ENCODE measurements around the gene BARD1.
"Not testable (repeated sequence)": the region's sequence is repeated elsewhere in the genome, so short reads cannot be mapped to it uniquely, and the experiment has no call there.

The BARD1 gene

DNA sequence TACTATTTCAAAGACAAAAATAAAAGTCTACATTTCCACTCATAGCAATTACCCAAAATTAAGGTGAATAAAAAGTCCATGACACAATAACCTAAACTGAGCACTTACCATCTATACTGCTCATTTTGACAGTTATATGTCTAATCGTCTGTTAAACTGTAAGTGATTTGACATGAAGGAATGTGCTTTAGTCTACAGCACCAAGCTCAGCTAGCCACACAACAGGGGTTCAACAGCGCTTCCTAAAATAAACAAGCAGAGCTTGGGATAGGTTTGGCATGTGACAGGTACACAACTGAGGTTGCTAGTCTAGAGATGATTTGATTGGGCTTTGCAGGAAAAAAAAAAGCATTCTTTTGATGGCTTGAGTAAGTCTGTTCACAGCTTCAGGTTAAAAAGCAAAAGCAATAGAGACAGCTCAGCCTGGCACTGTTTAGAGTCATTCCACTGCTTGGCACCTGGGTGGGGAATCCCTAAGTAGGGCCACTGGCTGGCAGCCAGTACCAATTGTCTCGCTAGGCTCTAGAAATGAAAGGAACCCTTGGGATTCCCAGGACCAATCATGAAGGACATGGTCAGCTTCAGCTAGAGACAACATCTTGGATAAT is 78.6 kb downstream of the BARD1 start:
- Histone ChIP-seq H2AFZ (ENCODE audit: low read length) (no peak overlapping the region), H4K20me1 (ENCODE audit: insufficient read depth, low read length) (no peaks in the 10 kb centered on the region), H3K27ac (ENCODE audit: low read depth, low read length, poor library complexity, severe bottlenecking) (no peak overlapping the region), H3K4me3 (ENCODE audit: low read depth, low read length, poor library complexity, severe bottlenecking) (no peak overlapping the region), H3K4me2 (ENCODE audit: low read length) (no peak overlapping the region), H3K9me2 (ENCODE audit: low read depth, low read length) (no peaks in the 10 kb centered on the region), H3K27me3 (ENCODE audit: insufficient read depth, low read length) (no peaks in the 10 kb centered on the region), H3K79me2 (ENCODE audit: insufficient read depth, low read length) (no peaks in the 10 kb centered on the region), H3K36me3 (ENCODE audit: insufficient read depth, low read length) (peaks cover 76% of the 10 kb centered on the region), H3K9ac (ENCODE audit: low read length) (no peak overlapping the region), H3K4me1 (ENCODE audit: insufficient read depth, low read length, severe bottlenecking) (no peaks in the 10 kb centered on the region), H3K9me3 (ENCODE audit: low read length) (no peaks in the 10 kb centered on the region), H3F3A (ENCODE audit: insufficient read depth, low read length) (no peaks in the 10 kb centered on the region)
- TF ChIP-seq EZH2 (IDR thresholded peaks at IDR 0.05; ENCODE audit: borderline replicate concordance, low read length) (no peak), CTCF (IDR thresholded peaks at IDR 0.05; ENCODE audit: low read length) (no peak)

DNA sequence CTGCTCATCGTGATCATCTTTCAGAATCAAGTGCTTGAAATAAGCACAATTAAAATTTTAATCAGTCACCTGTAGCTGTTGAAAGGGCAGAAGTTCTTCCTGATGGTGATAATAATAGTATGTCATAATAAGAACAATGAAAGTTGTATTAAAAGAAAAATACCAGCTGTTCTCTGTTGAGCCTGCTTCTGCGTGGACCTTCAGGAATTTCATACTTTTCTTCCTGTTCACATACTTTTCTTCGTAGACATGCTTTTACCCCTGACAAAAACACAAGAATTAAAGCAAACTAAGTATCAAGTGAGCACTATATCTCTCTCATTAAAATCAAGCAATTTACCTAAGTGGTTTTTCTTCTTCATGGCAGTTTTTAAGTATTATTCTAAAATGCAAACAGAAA is 79.2 kb downstream of the BARD1 start:
- H3F3A ChIP-seq (ENCODE audit: insufficient read depth, low read length), result no peaks in the 10 kb centered on the region
- H3K4me3 ChIP-seq (ENCODE audit: low read depth, low read length, poor library complexity, severe bottlenecking), result no peak overlapping the region
- H4K20me1 ChIP-seq (ENCODE audit: insufficient read depth, low read length), result no peaks in the 10 kb centered on the region
- H3K9ac ChIP-seq (ENCODE audit: low read length), result no peak overlapping the region
- peaks cover 77% of the 10 kb centered on the region for H3K36me3 ChIP-seq (ENCODE audit: insufficient read depth, low read length)
- H3K79me2 ChIP-seq (ENCODE audit: insufficient read depth, low read length), result no peaks in the 10 kb centered on the region
- no peaks in the 10 kb centered on the region for H3K27me3 ChIP-seq (ENCODE audit: insufficient read depth, low read length)
- H3K27ac ChIP-seq (ENCODE audit: low read depth, low read length, poor library complexity, severe bottlenecking), result no peak overlapping the region
- no peak overlapping the region for H3K4me2 ChIP-seq (ENCODE audit: low read length)
- TF ChIP-seq CTCF (IDR thresholded peaks at IDR 0.05; ENCODE audit: low read length) (no peak), EZH2 (IDR thresholded peaks at IDR 0.05; ENCODE audit: borderline replicate concordance, low read length) (no peak)
- H3K4me1 ChIP-seq (ENCODE audit: insufficient read depth, low read length, severe bottlenecking), result no peaks in the 10 kb centered on the region
- no peak overlapping the region for H2AFZ ChIP-seq (ENCODE audit: low read length)
- H3K9me3 ChIP-seq (ENCODE audit: low read length), result no peaks in the 10 kb centered on the region
- H3K9me2 ChIP-seq (ENCODE audit: low read depth, low read length), result no peaks in the 10 kb centered on the region

GRCh38 chr2:214724741-214725140 is 84.7 kb downstream of the BARD1 start:
- Histone ChIP-seq H3K79me2 (ENCODE audit: insufficient read depth, low read length) (no peaks in the 10 kb centered on the region), H4K20me1 (ENCODE audit: insufficient read depth, low read length) (no peaks in the 10 kb centered on the region), H3K36me3 (ENCODE audit: insufficient read depth, low read length) (peaks cover 55% of the 10 kb centered on the region), H3F3A (ENCODE audit: insufficient read depth, low read length) (no peaks in the 10 kb centered on the region), H2AFZ (ENCODE audit: low read length) (no peak overlapping the region), H3K9ac (ENCODE audit: low read length) (no peak overlapping the region), H3K9me3 (ENCODE audit: low read length) (no peaks in the 10 kb centered on the region), H3K9me2 (ENCODE audit: low read depth, low read length) (no peaks in the 10 kb centered on the region), H3K27ac (ENCODE audit: low read depth, low read length, poor library complexity, severe bottlenecking) (no peak overlapping the region), H3K4me3 (ENCODE audit: low read depth, low read length, poor library complexity, severe bottlenecking) (no peak overlapping the region), H3K27me3 (ENCODE audit: insufficient read depth, low read length) (no peaks in the 10 kb centered on the region), H3K4me1 (ENCODE audit: insufficient read depth, low read length, severe bottlenecking) (no peaks in the 10 kb centered on the region), H3K4me2 (ENCODE audit: low read length) (no peak overlapping the region)
- TF ChIP-seq CTCF (IDR thresholded peaks at IDR 0.05; ENCODE audit: low read length) (no peak), EZH2 (IDR thresholded peaks at IDR 0.05; ENCODE audit: borderline replicate concordance, low read length) (no peak)

- H3K9me3 ChIP-seq (ENCODE audit: low read length); H3F3A ChIP-seq (ENCODE audit: insufficient read depth, low read length): not testable (repeated sequence)
Measured at GRCh38 chr2:214717837-214718236, 91.6 kb downstream of the BARD1 start.

More at GRCh38 chr2:214717837-214718236, 91.6 kb downstream of the BARD1 start:
- not testable (repeated sequence) for H3K4me2 ChIP-seq (ENCODE audit: low read length); H3K9me2 ChIP-seq (ENCODE audit: low read depth, low read length); H3K9ac ChIP-seq (ENCODE audit: low read length); H3K4me1 ChIP-seq (ENCODE audit: insufficient read depth, low read length, severe bottlenecking); H3K27me3 ChIP-seq (ENCODE audit: insufficient read depth, low read length); H3K79me2 ChIP-seq (ENCODE audit: insufficient read depth, low read length); H3K4me3 ChIP-seq (ENCODE audit: low read depth, low read length, poor library complexity, severe bottlenecking); H3K27ac ChIP-seq (ENCODE audit: low read depth, low read length, poor library complexity, severe bottlenecking); H4K20me1 ChIP-seq (ENCODE audit: insufficient read depth, low read length); H2AFZ ChIP-seq (ENCODE audit: low read length); H3K36me3 ChIP-seq (ENCODE audit: insufficient read depth, low read length)

All from OCI-LY1 (cell line).